Body of pancreas (tissue), 4 donors: ENCODE results near the gene CLCA2. TPM values are rescaled to one million over a fixed set of nuclear protein-coding genes. Genes with fewer than 3 reads are reported as not detected.

Experiments used
- ATAC-seq: fragments of 150-250 bp; one replicate; pipeline ENCODE4 v1.9.1; 2016
- DNase-seq, 4 donors: peaks; one replicate each; pipeline ENCODE4 v3.0.0-alpha.2; 2019
- H3K27ac ChIP-seq, 4 donors: fragments of 200-600 bp; sonication (generic); 1 replicate in 3 of 4; 2 replicates in 1 of 4; pipeline versions ENCODE4 v1.5.1 to v1.6.1; 2016 to 2019; ENCODE audit warnings: mild to moderate bottlenecking in 1 of 4, mixed read lengths in 1 of 4, moderate library complexity in 1 of 4
- H3K27me3 ChIP-seq, 2 donors: fragments of 200-600 bp; sonication (generic); one replicate each; pipeline ENCODE4 v1.6.0; 2016; ENCODE audit warnings: mild to moderate bottlenecking in 1 of 2
- H3K36me3 ChIP-seq, 2 donors: fragments of 200-600 bp; sonication (generic); replicated peaks in 1 of 2; 2 replicates each; pipeline ENCODE4 v1.5.1; 2016; ENCODE audit warnings: low read depth in 2 of 2; ENCODE audit not compliant: insufficient read depth in 1 of 2
- H3K4me1 ChIP-seq: fragments of 200-600 bp; sonication (generic); one replicate; pipeline ENCODE4 v1.6.0; 2016
- H3K4me3 ChIP-seq, 2 donors: fragments of 200-600 bp; sonication (generic); 1 replicate in 1 of 2; 2 replicates in 1 of 2; pipeline ENCODE4 v1.5.1; 2016 to 2019
- H3K9me3 ChIP-seq, 3 donors: fragments of 200-600 bp; sonication (generic); 1 replicate in 2 of 3; 2 replicates in 1 of 3; pipeline ENCODE4 v1.5.1; 2016
- CTCF ChIP-seq, 7 experiments: fragments of 450-650 bp in 4 of 7; fragments of 200-600 bp in 3 of 7; sonication (generic) in 3 of 7; IDR thresholded peaks; one replicate each; pipeline ENCODE4 v1.5.1; 2016 to 2019; ENCODE audit warnings: antibody characterized with exemption in 7 of 7
- POLR2A ChIP-seq, 3 donors: fragments of 450-650 bp; IDR thresholded peaks; one replicate each; pipeline ENCODE4 v1.6.1; 2016; ENCODE audit warnings: antibody characterized with exemption in 3 of 3, mild to moderate bottlenecking in 2 of 3
- WGBS, 2 donors: methylation state at CpG; one replicate each; pipeline ENCODE4 v1.1.5; 2017; 5-methylcytosine and 5-hydroxymethylcytosine counted together
- intact Hi-C: fragments of 100-400 bp; cut with DNase I; formaldehyde crosslinking; loops from one replicate; pipeline ENCODE4 v1.15.1; 2023
- total RNA-seq, 2 donors: library from RNA; depleted of rRNA; stranded (reverse); fragments of >200 nt; gene quantifications; one replicate each; pipeline ENCODE4 v1.1.0, GENCODE V29; 2016

The CLCA2 gene
- total RNA-seq, 2 donors from 2014 or later: not detected

GRCh38 chr1:86472767-86473166 is 48.8 kb downstream of the CLCA2 start:
- 45 to 48% methylated on average over 3 of the region's 3 CpGs for WGBS, 2 donors

GRCh38 chr1:86477256-86477655 is 53.3 kb downstream of the CLCA2 start:
- Histone ChIP-seq H3K4me3 (no peak overlapping the region), H3K27ac (no peak overlapping the region), H3K36me3 (no peaks in the 10 kb centered on the region), H3K9me3 (no peaks in the 10 kb centered on the region), H3K4me1 (no peaks in the 10 kb centered on the region), H3K27me3 (no peaks in the 10 kb centered on the region)
- intact Hi-C loops: no loop called here
- ATAC-seq (no peak), DNase-seq (no peak)
- TF ChIP-seq POLR2A (IDR thresholded peaks at IDR 0.05): no peak
- no peak for TF ChIP-seq CTCF (IDR thresholded peaks at IDR 0.05)
- 70 to 74% methylated on average over 4 of the region's 4 CpGs for WGBS, 2 donors

More at GRCh38 chr1:86472767-86473166, 48.8 kb downstream of the CLCA2 start:
- Histone ChIP-seq H3K4me1 (no peaks in the 10 kb centered on the region), H3K27ac (no peak overlapping the region), H3K27me3 (no peaks in the 10 kb centered on the region), H3K4me3 (no peak overlapping the region), H3K36me3 (no peaks in the 10 kb centered on the region), H3K9me3 (no peaks in the 10 kb centered on the region)
- TF ChIP-seq CTCF (IDR thresholded peaks at IDR 0.05) (no peak), POLR2A (IDR thresholded peaks at IDR 0.05) (no peak)
- DNase-seq (no peak), ATAC-seq (no peak)
- intact Hi-C loops: no loop called here

GRCh38 chr1:86477682-86478081 is 53.7 kb downstream of the CLCA2 start:
- Histone ChIP-seq H3K4me1 (no peaks in the 10 kb centered on the region), H3K36me3 (no peaks in the 10 kb centered on the region), H3K27ac (no peak overlapping the region), H3K4me3 (no peak overlapping the region), H3K9me3 (no peaks in the 10 kb centered on the region), H3K27me3 (no peaks in the 10 kb centered on the region)
- WGBS, 2 donors: 72 to 76% methylated on average over 4 of the region's 4 CpGs
- ATAC-seq (no peak), DNase-seq (no peak)
- intact Hi-C loops: no loop called here
- TF ChIP-seq CTCF (IDR thresholded peaks at IDR 0.05) (no peak), POLR2A (IDR thresholded peaks at IDR 0.05) (no peak)

GRCh38 chr1:86478416-86479156 is 54.6 kb downstream of the CLCA2 start:
- Histone ChIP-seq H3K36me3 (no peaks in the 10 kb centered on the region), H3K9me3 (no peaks in the 10 kb centered on the region), H3K4me3 (no peak overlapping the region), H3K27ac (no peak overlapping the region), H3K27me3 (no peaks in the 10 kb centered on the region), H3K4me1 (no peaks in the 10 kb centered on the region)
- 52 to 68% methylated on average over 5 of the region's 5 CpGs for WGBS, 2 donors
- no peak for ATAC-seq
- intact Hi-C loops: no loop called here
- DNase-seq: no peak
- TF ChIP-seq CTCF (IDR thresholded peaks at IDR 0.05) (no peak), POLR2A (IDR thresholded peaks at IDR 0.05) (no peak)

GRCh38 chr1:86481966-86482365 is 58.0 kb downstream of the CLCA2 start:
- no peak for TF ChIP-seq CTCF (IDR thresholded peaks at IDR 0.05)
- no peak for TF ChIP-seq POLR2A (IDR thresholded peaks at IDR 0.05)
- 55 to 58% methylated on average over 4 of the region's 4 CpGs for WGBS, 2 donors
- no peaks in the 10 kb centered on the region for H3K27me3 ChIP-seq
- no peaks in the 10 kb centered on the region for H3K4me1 ChIP-seq
- H3K9me3 ChIP-seq: no peaks in the 10 kb centered on the region
- no peak overlapping the region for H3K4me3 ChIP-seq
- no peaks in the 10 kb centered on the region for H3K36me3 ChIP-seq
- intact Hi-C loops: no loop called here
- no peak for ATAC-seq
- no peak overlapping the region for H3K27ac ChIP-seq
- no peak for DNase-seq
